OCI-LY1 (cell line): ENCODE measurements around the gene CRY2.

ENCODE experiments used
- H2AFZ ChIP-seq: fragments of 200-600 bp; sonication (generic), shearing (Covaris generic); 2 replicates; pipeline ENCODE4 v1.6.0; 2014; ENCODE audit warnings: antibody characterized with exemption, mild to moderate bottlenecking, low read length
- H3F3A ChIP-seq: fragments of 200-600 bp; sonication (generic), shearing (Covaris generic); 2 replicates; pipeline ENCODE4 v1.6.0; 2014; ENCODE audit warnings: mild to moderate bottlenecking, antibody characterized with exemption, low read length, moderate library complexity; ENCODE audit not compliant: insufficient read depth
- H3K27ac ChIP-seq: fragments of 200-600 bp; sonication (generic); 2 replicates; pipeline ENCODE4 v1.5.1; 2014; ENCODE audit warnings: low read length, mixed run types, mild to moderate bottlenecking, low read depth; ENCODE audit not compliant: poor library complexity, severe bottlenecking
- H3K27me3 ChIP-seq: fragments of 200-600 bp; sonication (generic); 2 replicates; pipeline ENCODE4 v1.6.0; 2014; ENCODE audit warnings: antibody characterized with exemption, mild to moderate bottlenecking, low read length, moderate library complexity; ENCODE audit not compliant: insufficient read depth
- H3K36me3 ChIP-seq: fragments of 200-600 bp; sonication (generic); 2 replicates; pipeline ENCODE4 v1.6.1; 2014; ENCODE audit warnings: mild to moderate bottlenecking, antibody characterized with exemption, low read length, moderate library complexity, mixed read lengths; ENCODE audit not compliant: insufficient read depth
- H3K4me1 ChIP-seq: fragments of 200-600 bp; sonication (generic); 2 replicates; pipeline ENCODE4 v1.5.1; 2014; ENCODE audit warnings: mild to moderate bottlenecking, low read length, moderate library complexity; ENCODE audit not compliant: insufficient read depth, severe bottlenecking
- H3K4me2 ChIP-seq: fragments of 200-600 bp; sonication (generic), shearing (Covaris generic); 2 replicates; pipeline ENCODE4 v1.6.1; 2014; ENCODE audit warnings: low read length
- H3K4me3 ChIP-seq: fragments of 200-600 bp; sonication (generic); 2 replicates; pipeline ENCODE4 v1.5.1; 2014; ENCODE audit warnings: low read length, low read depth, mild to moderate bottlenecking, mixed read lengths; ENCODE audit not compliant: poor library complexity, severe bottlenecking
- H3K79me2 ChIP-seq: fragments of 200-600 bp; shearing (Covaris generic); 2 replicates; pipeline ENCODE4 v1.6.1; 2016; ENCODE audit warnings: mixed run types, low read length, mixed read lengths; ENCODE audit not compliant: insufficient read depth
- H3K9ac ChIP-seq: fragments of 200-600 bp; sonication (generic), shearing (Covaris generic); 2 replicates; pipeline ENCODE4 v1.6.1; 2014; ENCODE audit warnings: mild to moderate bottlenecking, low read length, mixed read lengths
- H3K9me2 ChIP-seq: fragments of 200-600 bp; sonication (generic), shearing (Covaris generic); 2 replicates; pipeline ENCODE4 v1.6.1; 2014; ENCODE audit warnings: low read depth, mild to moderate bottlenecking, low read length, mixed read lengths
- H3K9me3 ChIP-seq: fragments of 200-600 bp; shearing (Covaris generic); 2 replicates; pipeline ENCODE4 v1.6.1; 2014; ENCODE audit warnings: low read length, mixed read lengths
- H4K20me1 ChIP-seq: fragments of 200-600 bp; sonication (generic), shearing (Covaris generic); 2 replicates; pipeline ENCODE4 v1.6.0; 2016; ENCODE audit warnings: mild to moderate bottlenecking, low read length; ENCODE audit not compliant: insufficient read depth
- EZH2 ChIP-seq: fragments of 200-600 bp; sonication (generic), shearing (Covaris generic); IDR thresholded peaks from 2 replicates; pipeline ENCODE4 v1.8.0; 2017; ENCODE audit warnings: borderline replicate concordance, mixed run types, mild to moderate bottlenecking, antibody characterized with exemption, low read length, moderate library complexity, mixed read lengths
- TF ChIP-seq, protein P1 (sequence below): fragments of 200-600 bp; sonication (generic), shearing (Covaris generic); IDR thresholded peaks from 2 replicates; pipeline ENCODE4 v1.5.1; 2017; ENCODE audit warnings: mild to moderate bottlenecking, antibody characterized with exemption, low read length, moderate library complexity, mixed read lengths

The CRY2 gene

DNA sequence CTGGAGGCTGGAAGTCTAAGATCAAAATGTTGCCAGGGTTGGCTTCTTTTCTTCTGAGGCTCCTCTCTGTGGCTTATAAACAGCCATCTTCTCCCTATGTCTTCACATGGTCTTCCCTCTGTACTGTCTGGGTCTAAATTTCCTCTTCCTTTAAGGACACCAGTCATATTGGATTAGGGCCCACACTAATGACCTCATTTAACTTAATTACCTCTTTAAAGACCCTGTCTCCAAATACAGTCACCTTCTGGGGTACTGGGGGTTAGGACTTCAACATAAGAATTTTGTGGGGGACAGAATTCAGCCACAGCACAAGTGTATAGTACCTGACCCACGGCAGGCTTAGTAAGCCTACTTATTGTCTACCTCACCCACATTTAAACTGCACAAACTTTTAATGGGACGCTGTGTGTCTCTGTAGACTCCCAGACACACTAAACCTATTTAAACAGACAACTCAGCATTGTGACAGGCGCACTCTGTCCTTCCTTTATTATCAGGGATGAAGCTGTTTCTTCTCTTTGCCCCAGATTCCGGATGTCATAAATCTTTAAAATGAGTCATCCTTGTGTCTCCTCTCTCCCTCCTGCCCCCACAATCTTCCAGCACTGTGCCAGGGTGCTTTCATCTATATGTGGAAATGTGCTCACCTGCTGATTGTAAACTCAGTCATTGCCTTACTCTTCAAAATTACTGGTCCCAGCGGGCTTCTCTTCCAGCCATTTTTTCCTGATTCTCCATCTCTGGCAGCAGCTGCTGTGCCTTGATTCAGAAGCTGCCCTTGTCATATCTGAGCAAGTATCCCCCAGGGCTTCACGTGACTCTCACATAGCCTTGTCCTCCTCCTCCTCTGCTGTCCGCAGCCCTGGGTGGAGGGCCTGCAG is 32.8 kb downstream of the CRY2 start:
- Histone ChIP-seq H3K4me3 (no peak overlapping the region), H3K4me1 (peaks cover 2% of the 10 kb centered on the region), H3K79me2 (no peaks in the 10 kb centered on the region), H3K9ac (no peak overlapping the region), H3K27ac (no peak overlapping the region), H4K20me1 (no peaks in the 10 kb centered on the region), H3K36me3 (peaks cover 33% of the 10 kb centered on the region), H3K9me2 (no peaks in the 10 kb centered on the region), H3K9me3 (no peaks in the 10 kb centered on the region), H3K4me2 (no peak overlapping the region), H2AFZ (no peak overlapping the region), H3F3A (no peaks in the 10 kb centered on the region), H3K27me3 (no peaks in the 10 kb centered on the region)
- TF ChIP-seq, protein P1, sequence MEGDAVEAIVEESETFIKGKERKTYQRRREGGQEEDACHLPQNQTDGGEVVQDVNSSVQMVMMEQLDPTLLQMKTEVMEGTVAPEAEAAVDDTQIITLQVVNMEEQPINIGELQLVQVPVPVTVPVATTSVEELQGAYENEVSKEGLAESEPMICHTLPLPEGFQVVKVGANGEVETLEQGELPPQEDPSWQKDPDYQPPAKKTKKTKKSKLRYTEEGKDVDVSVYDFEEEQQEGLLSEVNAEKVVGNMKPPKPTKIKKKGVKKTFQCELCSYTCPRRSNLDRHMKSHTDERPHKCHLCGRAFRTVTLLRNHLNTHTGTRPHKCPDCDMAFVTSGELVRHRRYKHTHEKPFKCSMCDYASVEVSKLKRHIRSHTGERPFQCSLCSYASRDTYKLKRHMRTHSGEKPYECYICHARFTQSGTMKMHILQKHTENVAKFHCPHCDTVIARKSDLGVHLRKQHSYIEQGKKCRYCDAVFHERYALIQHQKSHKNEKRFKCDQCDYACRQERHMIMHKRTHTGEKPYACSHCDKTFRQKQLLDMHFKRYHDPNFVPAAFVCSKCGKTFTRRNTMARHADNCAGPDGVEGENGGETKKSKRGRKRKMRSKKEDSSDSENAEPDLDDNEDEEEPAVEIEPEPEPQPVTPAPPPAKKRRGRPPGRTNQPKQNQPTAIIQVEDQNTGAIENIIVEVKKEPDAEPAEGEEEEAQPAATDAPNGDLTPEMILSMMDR: no peak
- TF ChIP-seq EZH2: no peak

DNA sequence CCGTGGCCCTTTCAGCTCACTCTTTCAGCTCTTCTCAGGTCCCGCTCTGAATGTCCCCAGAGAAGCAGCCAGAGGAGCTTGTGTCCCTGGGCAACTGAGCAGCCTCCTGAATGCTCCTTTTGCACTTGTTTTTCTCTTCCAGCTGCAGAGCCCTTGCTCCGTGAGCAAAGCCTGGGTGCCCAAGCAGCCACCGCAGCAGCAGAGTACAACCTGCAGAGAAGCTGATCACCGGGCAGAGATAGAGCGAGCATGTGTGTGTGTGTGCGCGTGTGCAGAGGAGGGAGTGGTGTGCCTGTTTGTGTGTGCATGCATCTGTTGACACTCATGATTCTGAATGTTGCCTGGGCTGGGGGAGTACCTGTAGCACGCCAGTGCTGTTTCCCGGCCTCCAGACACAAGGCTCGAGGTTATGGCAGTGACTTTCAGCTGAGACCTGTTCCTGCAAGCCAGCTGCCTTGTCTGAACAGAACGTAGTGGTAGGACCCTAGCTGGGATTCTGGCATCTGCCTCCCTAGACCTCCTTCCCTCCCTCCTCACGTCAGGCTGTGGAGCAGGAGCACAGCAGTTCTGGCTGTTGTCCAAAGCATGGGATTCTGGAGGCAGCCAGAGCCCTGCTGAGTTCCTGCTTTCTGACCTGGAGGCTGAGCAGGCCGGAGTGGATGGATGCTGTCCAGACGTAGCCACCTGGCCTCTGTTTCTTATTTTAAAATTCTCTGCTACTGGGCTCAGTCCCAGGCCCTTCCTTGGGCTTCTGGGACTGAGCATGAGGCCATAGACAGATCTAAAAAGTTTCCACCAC is 33.7 kb downstream of the CRY2 start:
- Histone ChIP-seq H3F3A (no peaks in the 10 kb centered on the region), H3K27ac (no peak overlapping the region), H3K9me3 (no peaks in the 10 kb centered on the region), H2AFZ (no peak overlapping the region), H3K79me2 (no peaks in the 10 kb centered on the region), H3K9me2 (no peaks in the 10 kb centered on the region), H3K4me1 (peaks cover 7% of the 10 kb centered on the region), H3K9ac (no peak overlapping the region), H3K27me3 (no peaks in the 10 kb centered on the region), H3K4me2 (no peak overlapping the region), H4K20me1 (no peaks in the 10 kb centered on the region), H3K36me3 (peaks cover 24% of the 10 kb centered on the region), H3K4me3 (no peak overlapping the region)
- TF ChIP-seq, protein P1: no peak
- TF ChIP-seq EZH2: no peak

DNA sequence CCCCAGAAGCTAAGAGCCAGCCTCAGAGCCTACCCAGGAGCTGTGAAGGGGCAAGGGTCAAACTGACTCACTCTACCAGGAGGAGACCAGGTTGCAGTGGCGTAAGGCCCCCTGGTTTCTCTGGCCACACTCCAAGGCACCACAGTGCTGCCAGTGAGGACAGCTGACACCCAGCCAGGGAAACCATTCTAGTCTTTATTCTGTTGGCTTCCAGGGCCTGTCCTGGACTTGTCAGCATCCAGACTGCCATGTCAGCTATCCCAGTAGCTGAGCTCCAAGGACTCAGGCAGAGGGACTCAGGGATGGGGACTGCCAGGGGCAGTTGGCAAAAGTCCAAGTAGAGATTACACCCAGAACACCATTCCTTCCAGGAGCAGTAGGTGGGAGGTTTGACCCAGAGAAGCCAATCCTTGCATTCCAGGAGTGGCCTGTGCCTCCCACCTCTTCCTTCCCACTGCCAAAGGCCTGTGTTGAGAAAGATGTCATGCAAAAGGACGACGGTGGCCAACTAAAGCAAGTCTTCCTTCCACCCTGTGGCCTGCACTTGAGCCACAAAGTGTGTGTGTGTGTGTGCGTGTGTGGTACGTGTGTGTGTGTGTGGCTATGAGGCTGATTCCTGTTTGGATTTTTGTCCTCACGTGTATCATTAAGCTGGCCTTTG is 34.6 kb downstream of the CRY2 start:
- Histone ChIP-seq H4K20me1 (no peaks in the 10 kb centered on the region), H2AFZ (no peak overlapping the region), H3K27me3 (no peaks in the 10 kb centered on the region), H3K27ac (no peak overlapping the region), H3K9ac (no peak overlapping the region), H3K4me3 (no peak overlapping the region), H3K36me3 (peaks cover 16% of the 10 kb centered on the region), H3K79me2 (no peaks in the 10 kb centered on the region), H3F3A (no peaks in the 10 kb centered on the region), H3K9me3 (no peaks in the 10 kb centered on the region), H3K9me2 (no peaks in the 10 kb centered on the region), H3K4me1 (peaks cover 9% of the 10 kb centered on the region), H3K4me2 (no peak overlapping the region)
- no peak for TF ChIP-seq EZH2
- TF ChIP-seq, protein P1: no peak
